HL-60 (cell line): ENCODE measurements around the gene CDC25B.

Experiments
- DNase-seq, 2 experiments: peaks; one replicate each; pipeline ENCODE4 v3.0.0-alpha.2; 2010 to 2020; ENCODE audit warnings: low read depth in 1 of 2, low spot score in 1 of 2
- H3K27ac ChIP-seq: fragments of 250-450 bp; sonication (Bioruptor Pico); replicated peaks from 2 replicates; pipeline ENCODE4 v1.5.1; 2020; ENCODE audit warnings: mild to moderate bottlenecking, moderate library complexity
- H3K27me3 ChIP-seq: fragments of 250-450 bp; sonication (Bioruptor Pico); 2 replicates; pipeline ENCODE4 v1.5.1; 2021; ENCODE audit warnings: mild to moderate bottlenecking, moderate library complexity; ENCODE audit not compliant: insufficient read depth, poor library complexity, severe bottlenecking
- H3K4me3 ChIP-seq: replicated peaks from 2 replicates; pipeline ENCODE4 v1.5.1; 2011; ENCODE audit warnings: mild to moderate bottlenecking, control low read depth, low read length; ENCODE audit not compliant: insufficient read depth
- CTCF ChIP-seq: IDR thresholded peaks from one replicate; pipeline ENCODE4 v1.5.1; 2011; ENCODE audit warnings: low read length, control low read depth, inconsistent platforms; ENCODE audit not compliant: insufficient read depth
- GABPA ChIP-seq: IDR thresholded peaks from 2 replicates; pipeline ENCODE4 v1.6.1; 2012; ENCODE audit warnings: low read depth
- POLR2AphosphoS5 ChIP-seq: IDR thresholded peaks from 2 replicates; pipeline ENCODE4 v1.6.1; 2012; ENCODE audit warnings: low read depth
- REST ChIP-seq: IDR thresholded peaks from 2 replicates; pipeline ENCODE4 v1.6.1; 2012; ENCODE audit warnings: low read depth; ENCODE audit not compliant: insufficient replicate concordance
- SPI1 ChIP-seq: IDR thresholded peaks from 2 replicates; pipeline ENCODE4 v1.6.1; 2012; ENCODE audit warnings: low read depth, mild to moderate bottlenecking, borderline replicate concordance
- long read RNA-seq: library from polyadenylated mRNA; unstranded; transcript quantifications from one replicate; pipeline ENCODE4 v2.0.0, GENCODE V29; 2020

The CDC25B gene
- long read RNA-seq, transcript CDC25B-201 (16 exons, 3,597 nt): major isoform, 46 of 87 reads
- long read RNA-seq, partial matches to known transcripts: 18 of 87 reads
- long read RNA-seq, other reads (novel, unspliced or antisense): 17 of 87 reads

DNA sequence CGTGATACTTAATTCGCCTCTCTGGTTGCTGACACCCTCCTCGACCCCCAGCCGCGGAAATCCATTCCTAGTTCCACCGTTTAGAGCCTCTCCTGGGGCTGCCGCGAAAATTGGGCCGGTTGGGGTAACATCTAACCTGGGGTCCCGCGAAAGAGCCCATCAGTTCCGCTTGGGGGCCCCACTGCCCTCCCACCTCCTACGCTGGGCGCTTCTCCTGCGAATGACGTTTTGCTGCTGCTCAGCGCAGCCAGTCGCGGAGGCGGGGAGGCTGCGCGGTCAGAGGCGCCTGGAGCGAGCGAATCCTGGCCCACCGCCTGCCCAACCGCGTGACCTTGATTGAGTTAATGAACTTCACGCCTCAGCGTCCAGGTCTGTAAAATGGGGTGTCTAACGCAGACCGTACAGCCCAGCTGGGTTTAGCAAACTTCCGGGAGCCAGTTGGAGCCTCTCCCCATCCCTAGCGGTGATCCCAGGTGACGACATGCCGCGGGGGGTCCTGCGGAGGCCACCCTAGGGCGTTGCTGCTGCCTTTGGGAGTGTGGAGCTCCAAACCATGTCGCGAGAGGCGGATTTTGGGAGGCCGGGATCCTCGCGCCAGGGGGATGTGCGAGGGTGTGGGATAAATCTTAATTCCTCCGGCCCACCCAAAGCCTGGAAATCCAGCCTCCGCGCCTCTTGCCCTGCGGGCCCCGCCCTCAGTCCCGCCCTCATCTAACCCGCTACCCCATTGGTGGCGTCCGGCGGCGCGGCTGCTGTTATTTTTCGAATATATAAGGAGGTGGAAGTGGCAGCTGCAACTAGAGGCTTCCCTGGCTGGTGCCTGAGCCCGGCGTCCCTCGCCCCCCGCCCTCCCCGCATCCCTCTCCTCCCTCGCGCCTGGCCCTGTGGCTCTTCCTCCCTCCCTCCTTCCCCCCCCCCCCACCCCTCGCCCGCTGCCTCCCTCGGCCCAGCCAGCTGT is at the start of gene CDC25B:
Gene CDC25B (plus strand): TSS at position 800 of the 958 bp plus-strand sequence. CDS start 222 bp downstream, outside the sequence.
- H3K27me3 ChIP-seq: no peaks in the 10 kb centered on the region
- peak within 1 kb of the TSS; percentile 80 for H3K4me3 ChIP-seq
- peak within 1 kb of the TSS; percentile 65 for H3K27ac ChIP-seq
- peak; percentile 75 to 94 for DNase-seq
- no peak for TF ChIP-seq SPI1
- no peak for TF ChIP-seq POLR2AphosphoS5
- TF ChIP-seq REST: no peak
- TF ChIP-seq CTCF: no peak
- TF ChIP-seq GABPA: no peak

GRCh38 chr20:3747471-3747870 is 48.6 kb upstream of the CDC25B start:
- peaks cover 2% of the 10 kb centered on the region for H3K27me3 ChIP-seq
- no peak overlapping the region for H3K4me3 ChIP-seq
- TF ChIP-seq GABPA (no peak), CTCF (no peak), POLR2AphosphoS5 (no peak)
- H3K27ac ChIP-seq: no peak overlapping the region
- DNase-seq: no peak

GRCh38 chr20:3748073-3748472 is 48.0 kb upstream of the CDC25B start:
- TF ChIP-seq GABPA: no peak
- TF ChIP-seq CTCF: no peak

GRCh38 chr20:3749087-3749688 is 46.9 kb upstream of the CDC25B start:
- no peak for DNase-seq
- no peak for TF ChIP-seq SPI1
- no peak for TF ChIP-seq CTCF
- TF ChIP-seq GABPA: no peak
- TF ChIP-seq POLR2AphosphoS5: no peak
- no peak for TF ChIP-seq REST
- H3K27me3 ChIP-seq: no peaks in the 10 kb centered on the region
- H3K27ac ChIP-seq: no peak overlapping the region
- no peak overlapping the region for H3K4me3 ChIP-seq

More at GRCh38 chr20:3748073-3748472, 48.0 kb upstream of the CDC25B start:
- Histone ChIP-seq H3K4me3 (no peak overlapping the region), H3K27me3 (peaks cover 2% of the 10 kb centered on the region), H3K27ac (no peak overlapping the region)
- DNase-seq: no peak
